K562 (cell line): ENCODE data around the gene G6PD. TPM values are rescaled to one million over a fixed set of nuclear protein-coding genes. Genes with fewer than 3 reads are reported as not detected.
A peak's percentile ranks its signal among the peaks of the same experiment; 100 is the strongest.

Experiments
- ATAC-seq: fragments of 200-7000 bp; cut with Tn5 transposase; 3 replicates; pipeline ENCODE4 v1.9.1; 2020; ENCODE audit warnings: moderate library complexity
- BruUV-seq: library from RNA; stranded (reverse); fragments of 400-500 nt; replicated peaks from 2 replicates; lab custom pipeline; 2021; lab: Mats Ljungman, UMichigan
- CTCF ChIA-PET: fragments of 300-600 bp; formaldehyde crosslinking; extraction: SDS; loops from one replicate; lab custom pipeline; 2021; ENCODE audit warnings: low intra/inter-chr PET ratio; lab: Yijun Ruan, JAX
- POLR2A ChIA-PET: fragments of 300-600, 350-650 bp; sonication (Branson Sonifier 250); formaldehyde crosslinking; extraction: SDS; loops from one replicate; lab custom pipeline; 2021; ENCODE audit warnings: antibody characterized with exemption, inconsistent platforms; lab: Yijun Ruan, JAX
- DNase-seq, 4 experiments: peaks; one replicate each; pipeline versions ENCODE4 v3.0.0 to v3.0.0-alpha.2; 2011 to 2018; ENCODE audit warnings: low spot score in 3 of 4, mixed read lengths in 3 of 4; ENCODE audit errors: extremely low read depth in 1 of 4
- FAIRE-seq: peaks from 2 replicates; lab custom pipeline; 2011; peaks lifted over from hg19 to GRCh38; lab: Jason Lieb, UNC
- H2AFZ ChIP-seq: 2 replicates; pipeline ENCODE4 v1.6.0; 2011; ENCODE audit warnings: low read depth, low read length, control low read depth, inconsistent platforms
- H3K27ac ChIP-seq: fragments of 200-600 bp; 3 replicates; pipeline ENCODE4 v1.8.0; 2011; ENCODE audit warnings: low read depth, mild to moderate bottlenecking, control low read depth, inconsistent platforms, low read length, moderate library complexity, mixed read lengths; ENCODE audit errors: extremely low read depth
- H3K27me3 ChIP-seq, 2 experiments: fragments of 300-600 bp in 1 of 2; 2 replicates in 1 of 2; 3 replicates in 1 of 2; pipeline versions ENCODE4 v1.6.0 to v1.8.0; 2011; ENCODE audit warnings: inconsistent platforms in 2 of 2, low read length in 2 of 2, mild to moderate bottlenecking in 1 of 2, mixed read lengths in 1 of 2, moderate library complexity in 1 of 2; ENCODE audit not compliant: control insufficient read depth in 2 of 2, insufficient read depth in 2 of 2
- H3K36me3 ChIP-seq: fragments of 300-600 bp; 3 replicates; pipeline ENCODE4 v1.8.0; 2011; ENCODE audit warnings: mild to moderate bottlenecking, low read length, inconsistent platforms; ENCODE audit not compliant: control insufficient read depth, insufficient read depth
- H3K4me1 ChIP-seq, 2 experiments: fragments of 200-600 bp in 1 of 2; replicated peaks in 1 of 2; 2 replicates in 1 of 2; 3 replicates in 1 of 2; pipeline versions ENCODE4 v1.5.1 to v1.8.0; 2011; ENCODE audit warnings: inconsistent platforms in 2 of 2, low read length in 2 of 2, mild to moderate bottlenecking in 1 of 2, mixed read lengths in 1 of 2, moderate library complexity in 1 of 2; ENCODE audit not compliant: control insufficient read depth in 2 of 2, insufficient read depth in 2 of 2
- H3K4me2 ChIP-seq: 2 replicates; pipeline ENCODE4 v1.6.1; 2011; ENCODE audit warnings: low read length, control low read depth, inconsistent platforms, mixed read lengths; ENCODE audit not compliant: insufficient read depth
- H3K4me3 ChIP-seq: fragments of 200-600 bp; sonication (generic), shearing (Covaris generic); 2 replicates; pipeline ENCODE4 v1.5.1; 2016; ENCODE audit warnings: control low read depth, inconsistent platforms
- H3K79me2 ChIP-seq: fragments of 200-600 bp; 3 replicates; pipeline ENCODE4 v1.8.0; 2011; ENCODE audit warnings: low read length, inconsistent platforms; ENCODE audit not compliant: control insufficient read depth, insufficient read depth
- H3K9ac ChIP-seq, 2 experiments: 2 replicates each; pipeline versions ENCODE4 v1.6.0 to v1.6.1; 2011; ENCODE audit warnings: low read depth in 2 of 2, low read length in 2 of 2, control low read depth in 1 of 2, inconsistent platforms in 1 of 2, mild to moderate bottlenecking in 1 of 2, mixed read lengths in 1 of 2; ENCODE audit not compliant: insufficient read depth in 1 of 2
- H3K9me1 ChIP-seq: one replicate; pipeline ENCODE4 v1.6.0; 2011; ENCODE audit warnings: inconsistent platforms, mild to moderate bottlenecking, low read length, moderate library complexity; ENCODE audit not compliant: control insufficient read depth, insufficient read depth
- H3K9me3 ChIP-seq: replicated peaks from 2 replicates; pipeline ENCODE4 v1.5.1; 2011; ENCODE audit warnings: low read depth, low read length, inconsistent platforms; ENCODE audit not compliant: control insufficient read depth, insufficient read depth
- H4K20me1 ChIP-seq: replicated peaks from 2 replicates; pipeline ENCODE4 v1.6.1; 2011; ENCODE audit warnings: low read length, inconsistent platforms, mixed read lengths; ENCODE audit not compliant: control insufficient read depth, insufficient read depth
- CBFA2T3 ChIP-seq: fragments of 450-650 bp; IDR thresholded peaks from 2 replicates; pipeline ENCODE4 v1.6.1; 2017
- CREM ChIP-seq: IDR thresholded peaks from 2 replicates; pipeline ENCODE4 v1.6.1; 2014; ENCODE audit warnings: antibody characterized with exemption, low read depth
- EP400 ChIP-seq: fragments of 450-650 bp; IDR thresholded peaks from 2 replicates; pipeline ENCODE4 v1.6.1; 2017; ENCODE audit warnings: antibody characterized with exemption, mild to moderate bottlenecking, moderate library complexity
- HNRNPLL ChIP-seq: fragments of 200-400 bp; formaldehyde crosslinking; IDR thresholded peaks from 2 replicates; pipeline ENCODE4 v1.6.1; 2017; ENCODE audit warnings: low read length, low read depth, mild to moderate bottlenecking; ENCODE audit not compliant: poor library complexity, severe bottlenecking
- HNRNPUL1 ChIP-seq: fragments of 200-400 bp; formaldehyde crosslinking; IDR thresholded peaks from 2 replicates; pipeline ENCODE4 v1.6.1; 2017; ENCODE audit warnings: low read length
- MEF2D ChIP-seq: conservative IDR thresholded peaks from 2 replicates; pipeline ENCODE4 v1.6.1; 2016; ENCODE audit warnings: low read depth, missing genetic modification characterization, missing compliant biosample characterization
- NFRKB ChIP-seq: fragments of 450-650 bp; IDR thresholded peaks from 2 replicates; pipeline ENCODE4 v1.6.1; 2016; ENCODE audit warnings: low read depth
- YY1 ChIP-seq, 3 experiments: IDR thresholded peaks; 2 replicates each; pipeline ENCODE4 v1.6.1; 2011; ENCODE audit warnings: low read length in 2 of 3, mild to moderate bottlenecking in 2 of 3, moderate library complexity in 2 of 3, borderline replicate concordance in 1 of 3, control low read depth in 1 of 3, low read depth in 1 of 3; ENCODE audit not compliant: insufficient read depth in 3 of 3, insufficient replicate concordance in 2 of 3, control insufficient read depth in 1 of 3, insufficient read length in 1 of 3; ENCODE audit errors: extremely low read depth in 1 of 3
- ZNF12 ChIP-seq: sonication (generic); formaldehyde crosslinking; IDR thresholded peaks from 2 replicates; pipeline ENCODE4 v1.4.0; 2020; ENCODE audit warnings: mild to moderate bottlenecking, missing genetic modification reagents
- ZNF3 ChIP-seq: fragments of 250-450 bp; sonication (Bioruptor Pico); IDR thresholded peaks from 2 replicates; pipeline ENCODE4 v1.5.0; 2021; ENCODE audit warnings: mild to moderate bottlenecking, moderate library complexity
- WGBS: fragments of 100-300 bp; shearing (Covaris generic); methylation state at CpG from one replicate; pipeline ENCODE4 v1.1.6; 2016; ENCODE audit warnings: low coverage, mixed read lengths; ENCODE audit not compliant: insufficient coverage; ENCODE audit errors: missing lambda C conversion rate; 5-methylcytosine and 5-hydroxymethylcytosine counted together
- in situ Hi-C: fragments of 300-500 bp; cut with MboI; formaldehyde crosslinking; loops from 4 replicates; pipeline ENCODE4 v1.15.0; 2018; ENCODE audit warnings: inconsistent platforms, mixed read lengths
- intact Hi-C: fragments of 100-400 bp; cut with micrococcal nuclease; formaldehyde crosslinking; loops from 2 replicates; pipeline ENCODE4 v1.14.2; 2022
- polyA plus RNA-seq, 8 experiments: library from polyadenylated mRNA; depleted of rRNA in 4 of 8; stranded (reverse) in 5 of 8; unstranded in 3 of 8; fragments of >200 nt; fragmentation: Nextera tagmentation in 2 of 8; fragmentation: Illumina TruSeq in 1 of 8; extraction: Ambion mirVana in 2 of 8; extraction: Trizol in 1 of 8; gene quantifications; 2 replicates each; pipeline versions ENCODE4 v1.2.1 to v1.2.3, GENCODE V29; 2011 to 2014; ENCODE audit warnings: inconsistent platforms in 1 of 8, missing spikeins in 1 of 8
- total RNA-seq, 7 experiments: library from RNA; depleted of rRNA in 6 of 7; stranded (reverse); fragments of >200 nt in 6 of 7; fragmentation: Illumina TruSeq in 2 of 7; extraction: Trizol in 2 of 7; gene quantifications; 2 replicates each; pipeline versions ENCODE4 v1.2.1 to v1.2.3, GENCODE V29; 2011 to 2021; ENCODE audit warnings: low replicate concordance in 1 of 7
- TF ChIP-seq, protein P1 (sequence below): sonication (generic); formaldehyde crosslinking; IDR thresholded peaks from 2 replicates; pipeline ENCODE4 v1.8.0; 2023; ENCODE audit warnings: mild to moderate bottlenecking, missing genetic modification reagents
- TF ChIP-seq, protein P2 (sequence below), 2 experiments: fragments of 450-650 bp in 1 of 2; sonication (generic) in 1 of 2; formaldehyde crosslinking in 1 of 2; IDR thresholded peaks in 1 of 2; conservative IDR thresholded peaks in 1 of 2; 2 replicates each; pipeline versions ENCODE4 v1.6.1 to v1.8.1; 2016 to 2023; ENCODE audit warnings: mild to moderate bottlenecking in 2 of 2, moderate library complexity in 2 of 2, inconsistent platforms in 1 of 2, missing genetic modification reagents in 1 of 2

G6PD gene
- total and polyA plus RNA-seq, 9 of the 15 experiments (the other 6 are each of a cell fraction or from before 2014, with no cell fraction given): 2.9 to 222 (median 66.4) TPM

DNA sequence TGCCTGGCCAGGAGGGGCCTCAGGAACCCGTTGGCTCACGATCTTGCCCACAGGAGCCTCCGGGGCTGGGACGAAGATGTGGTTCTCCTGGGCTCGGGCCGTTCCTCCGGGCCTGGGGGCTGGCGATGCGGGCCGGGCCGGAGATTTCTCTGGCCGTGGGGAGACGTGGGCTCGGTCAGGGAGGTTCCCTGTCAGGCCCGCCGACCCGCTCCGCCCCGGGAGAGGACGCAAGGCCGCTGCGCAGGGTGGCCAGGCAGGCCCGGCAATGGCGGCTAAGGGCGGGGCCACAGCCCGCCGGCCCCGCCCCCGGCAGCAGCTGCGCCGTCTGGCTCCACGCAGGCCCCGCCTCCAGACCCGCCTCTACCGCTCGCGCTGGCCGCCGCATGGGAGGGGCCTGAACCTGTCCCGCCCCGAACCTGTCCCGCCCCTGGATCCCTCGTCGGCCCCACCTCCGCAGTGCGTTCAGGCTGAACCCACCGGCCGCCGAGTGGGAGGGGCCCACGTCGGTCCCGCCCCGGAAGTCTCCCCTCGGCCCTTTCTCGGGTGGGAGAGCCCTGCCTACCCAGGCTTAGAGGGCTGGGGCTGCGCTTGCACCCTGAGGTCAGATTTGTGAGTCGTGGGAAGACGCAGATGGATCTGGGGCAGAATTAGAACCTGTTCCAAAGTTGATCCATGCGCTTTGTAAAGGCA is 30.5 kb downstream of the G6PD start, which contains the start of gene FAM3A (continued):
- TF ChIP-seq HNRNPLL: no peak
- TF ChIP-seq, all 486 proteins: peak for 49

DNA sequence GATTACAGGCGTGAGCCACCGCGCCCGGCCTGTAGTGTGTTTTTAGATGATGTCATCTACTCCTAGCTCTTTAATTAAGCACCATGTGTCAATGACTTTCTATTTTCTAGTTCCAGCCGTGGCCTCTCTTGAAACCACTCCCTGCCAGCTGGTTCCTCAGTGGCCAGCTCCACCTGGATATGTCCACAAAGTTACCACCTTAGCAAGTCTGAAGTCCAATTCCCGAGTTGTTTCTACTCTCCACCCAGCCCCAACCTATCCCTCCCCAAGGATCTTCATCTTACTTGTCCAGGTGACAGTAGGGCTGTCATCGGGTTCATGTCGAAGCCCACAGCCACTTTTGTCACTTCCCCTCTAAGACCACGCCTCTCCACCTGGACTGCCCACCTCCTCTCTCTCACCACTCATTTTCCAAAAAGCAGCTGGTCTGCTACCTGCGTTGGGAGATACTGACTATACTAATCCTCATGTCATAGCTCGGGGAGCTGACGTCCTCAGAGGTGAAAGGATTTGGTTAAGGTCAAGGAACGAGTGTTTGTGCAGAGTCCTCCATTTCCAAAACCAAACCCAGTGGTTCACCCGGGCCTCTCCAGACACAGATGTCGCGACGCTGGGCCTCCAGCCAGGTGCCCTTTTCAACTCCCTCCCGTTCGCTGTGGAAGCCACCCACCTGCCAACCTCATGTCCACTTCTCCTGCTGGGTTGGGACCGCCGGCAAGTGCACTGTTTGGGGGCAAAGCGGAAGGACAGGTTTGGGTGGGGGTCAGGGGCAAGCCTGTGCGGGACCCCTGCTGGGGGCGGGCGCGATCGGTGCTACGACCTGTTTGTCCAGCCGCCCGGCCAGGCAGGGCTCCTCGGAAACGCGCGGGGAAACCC is 31.3 kb downstream of the G6PD start:
- BruUV-seq: TSS peak; percentile 65
- Histone ChIP-seq H3K27ac (peak overlapping the region; percentile 94), H3K9me3 (no peaks in the 10 kb centered on the region), H3K27me3 (no peaks in the 10 kb centered on the region), H2AFZ (peak overlapping the region; percentile 76), H3K36me3 (peaks cover 19% of the 10 kb centered on the region; the same call in 2 of the 3 replicates), H3K4me3 (peak overlapping the region; percentile 89), H4K20me1 (no peaks in the 10 kb centered on the region; the same call in 1 of the 2 replicates), H3K79me2 (peaks cover 25% of the 10 kb centered on the region), H3K4me1 (peaks cover 19 to 41% of the 10 kb centered on the region in 2 experiments; a peak in 4 of 5 replicates), H3K9ac (peak overlapping the region; percentile 89 to 98), H3K4me2 (peak overlapping the region; percentile 95), H3K9me1 (no peaks in the 10 kb centered on the region)
- POLR2A ChIA-PET: interaction anchor here (0.9 to 1.3 kb wide), 4 partner anchors 10 to 33 kb away, joined by 3 read pairs; partner anchors contain the start of gene SLC10A3
- peak; percentile 33 for ATAC-seq
- peak; percentile 6 for FAIRE-seq
- intact Hi-C loops (loop anchor here (5.0 kb wide), 1 partner anchor 33 kb away; no protein-coding TSS in a partner anchor), in situ Hi-C loops (no loop called here)
- 11% methylated on average over 26 of the region's 34 CpGs for WGBS
- peak in 1 of 4 experiments; percentile 65 for DNase-seq
- CTCF ChIA-PET: no interaction called here
- TF ChIP-seq, protein P1, sequence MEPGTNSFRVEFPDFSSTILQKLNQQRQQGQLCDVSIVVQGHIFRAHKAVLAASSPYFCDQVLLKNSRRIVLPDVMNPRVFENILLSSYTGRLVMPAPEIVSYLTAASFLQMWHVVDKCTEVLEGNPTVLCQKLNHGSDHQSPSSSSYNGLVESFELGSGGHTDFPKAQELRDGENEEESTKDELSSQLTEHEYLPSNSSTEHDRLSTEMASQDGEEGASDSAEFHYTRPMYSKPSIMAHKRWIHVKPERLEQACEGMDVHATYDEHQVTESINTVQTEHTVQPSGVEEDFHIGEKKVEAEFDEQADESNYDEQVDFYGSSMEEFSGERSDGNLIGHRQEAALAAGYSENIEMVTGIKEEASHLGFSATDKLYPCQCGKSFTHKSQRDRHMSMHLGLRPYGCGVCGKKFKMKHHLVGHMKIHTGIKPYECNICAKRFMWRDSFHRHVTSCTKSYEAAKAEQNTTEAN (CRISPR knock-in tag): 0 out of 2 replicates have a peak, but pooled peaks have one; percentile 40
- no peak for TF ChIP-seq ZNF3 (CRISPR knock-in tag)
- no peak for TF ChIP-seq HNRNPUL1
- TF ChIP-seq YY1 (IDR thresholded peaks at IDR 0.05; ENCODE audit: borderline replicate concordance in 1 of 3, control insufficient read depth in 1 of 3, extremely low read depth in 1 of 3, insufficient read depth in 3 of 3, insufficient read length in 1 of 3, insufficient replicate concordance in 2 of 3, low read depth in 1 of 3, low read length in 2 of 3): no peak
- peak; percentile 48; the same call in 1 of the 2 replicates for TF ChIP-seq CREM
- TF ChIP-seq NFRKB: no peak
- TF ChIP-seq EP400: peak; percentile 14; the same call in 1 of the 2 replicates
- TF ChIP-seq ZNF12 (CRISPR knock-in tag): 0 out of 2 replicates have a peak, but pooled peaks have one; percentile 65
- no peak for TF ChIP-seq MEF2D (tag)
- peak; percentile 33; the same call in 1 of the 2 replicates for TF ChIP-seq CBFA2T3
- TF ChIP-seq, protein P2, sequence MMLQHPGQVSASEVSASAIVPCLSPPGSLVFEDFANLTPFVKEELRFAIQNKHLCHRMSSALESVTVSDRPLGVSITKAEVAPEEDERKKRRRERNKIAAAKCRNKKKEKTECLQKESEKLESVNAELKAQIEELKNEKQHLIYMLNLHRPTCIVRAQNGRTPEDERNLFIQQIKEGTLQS (IDR thresholded peaks at IDR 0.05): peak; percentile 71
- TF ChIP-seq, protein P2 (CRISPR knock-in tag; conservative IDR thresholded peaks at IDR 0.05): no peak
